GM21723 (cell line): ENCODE measurements around the gene SYNPR.

Source experiments
- ATAC-seq: cut with Tn5 transposase; IDR thresholded peaks from one replicate; pipeline ENCODE4 v1.9.1; 2021; ENCODE audit warnings: mild to moderate bottlenecking, moderate library complexity; ENCODE audit not compliant: unreplicated experiment

SYNPR gene

GRCh38 chr3:63303238-63303637, 25.1 kb downstream of the SYNPR start:
- ATAC-seq: no peak

DNA sequence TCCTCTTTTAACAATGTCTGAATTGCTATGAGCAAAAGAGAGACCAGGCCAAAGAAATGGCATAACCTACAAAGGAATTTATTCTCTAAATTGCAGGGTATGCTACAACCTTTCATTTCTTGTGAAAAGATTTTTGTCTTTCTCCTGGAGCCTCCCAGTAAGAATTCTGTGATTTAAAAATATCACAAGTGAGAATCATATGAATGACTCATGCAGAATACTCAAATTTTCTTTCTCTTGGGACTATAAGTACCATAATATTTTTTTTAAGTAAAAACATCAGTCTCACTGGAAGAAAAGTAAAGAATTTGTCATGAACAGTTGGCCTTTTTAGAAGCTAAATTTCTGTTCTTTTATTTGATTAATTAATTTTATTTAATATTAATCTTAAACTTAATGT, 26.3 kb downstream of the SYNPR start:
- ATAC-seq: no peak

DNA sequence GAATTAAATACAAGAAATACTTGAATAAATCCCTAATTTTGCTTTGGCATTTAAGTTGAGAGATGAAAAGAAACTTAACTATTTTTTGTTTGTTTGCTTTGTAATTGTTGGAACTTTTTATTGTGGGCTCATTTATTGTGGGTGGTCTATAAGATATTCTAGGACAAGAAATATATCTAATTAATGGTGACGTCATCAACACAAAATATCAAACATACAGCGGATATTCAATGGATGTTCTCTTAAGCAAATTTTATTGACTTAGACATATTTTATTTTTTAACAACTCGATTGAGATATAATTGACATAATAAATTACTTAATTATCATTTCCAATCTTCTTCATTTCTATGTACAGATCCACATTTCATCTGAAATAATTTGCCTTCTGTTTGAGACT, 30.0 kb downstream of the SYNPR start:
- ATAC-seq: no peak

- no peak for ATAC-seq
These were observed 31.7 kb downstream of the SYNPR start for GRCh38 chr3:63309768-63310167.

GRCh38 chr3:63323766-63324165, 45.7 kb downstream of the SYNPR start:
- no peak for ATAC-seq

DNA sequence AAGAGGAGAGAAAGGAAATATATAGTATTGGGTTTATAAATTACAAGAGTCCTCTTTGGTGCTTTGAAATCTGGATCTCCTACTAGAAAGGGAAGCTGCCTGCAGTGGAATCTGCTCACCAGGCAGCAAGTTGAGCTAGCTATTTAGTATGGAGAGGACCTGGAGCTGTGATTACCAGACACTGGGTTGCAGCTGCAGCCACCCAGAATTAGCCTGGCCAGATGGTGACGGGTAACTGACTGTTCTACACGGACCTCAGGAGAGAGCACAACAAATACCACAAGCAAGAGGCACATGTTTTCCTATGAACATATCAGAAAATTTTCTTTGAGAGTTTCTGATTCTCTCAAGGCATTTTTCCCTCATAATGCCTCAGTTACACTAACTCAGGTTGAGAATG, 46.5 kb downstream of the SYNPR start:
- no peak for ATAC-seq

- ATAC-seq: no peak
These were observed 47.3 kb downstream of the SYNPR start for GRCh38 chr3:63325386-63325785.

- ATAC-seq: no peak
These were observed 50.3 kb downstream of the SYNPR start for GRCh38 chr3:63328365-63328764.

DNA sequence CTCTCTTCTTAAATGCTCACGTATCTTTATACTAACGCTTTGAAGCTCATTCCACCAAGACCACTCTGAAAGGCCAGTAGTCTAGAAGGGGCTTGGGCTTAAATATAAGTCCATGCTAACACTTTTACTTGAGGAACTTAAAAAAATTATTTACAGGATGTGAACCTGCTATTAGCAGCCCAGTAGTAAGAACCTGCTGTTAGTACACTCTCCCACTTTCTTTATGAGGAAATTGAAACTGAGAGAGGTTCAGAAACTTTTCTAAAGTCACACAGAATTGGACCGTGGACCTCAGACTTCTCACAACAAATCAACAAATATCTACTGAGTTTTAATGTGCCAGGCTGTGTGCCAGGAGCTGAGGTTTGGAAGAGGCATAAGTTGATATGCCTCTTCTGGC, 53.4 kb downstream of the SYNPR start:
- no peak for ATAC-seq

DNA sequence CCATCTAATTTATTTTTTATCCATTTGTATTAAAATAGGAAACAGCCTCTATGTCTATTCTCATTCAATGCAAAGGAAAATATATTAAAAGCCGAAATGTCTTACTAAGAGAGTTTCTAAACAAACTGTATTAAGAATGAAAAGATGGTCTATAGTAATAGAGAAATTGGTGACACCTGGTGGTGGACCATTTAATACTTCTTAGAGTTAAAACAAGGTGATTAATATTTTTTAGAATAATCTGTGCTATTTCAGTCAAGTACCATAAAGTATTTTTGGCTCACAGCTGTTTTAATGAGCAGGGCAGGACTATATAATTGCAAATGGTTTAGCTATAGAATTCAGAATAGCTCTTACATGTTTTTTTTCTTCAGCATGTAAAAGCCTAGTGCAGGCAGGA, 55.7 kb downstream of the SYNPR start:
- ATAC-seq: no peak

GRCh38 chr3:63338351-63338750, 60.2 kb downstream of the SYNPR start:
- ATAC-seq: no peak

DNA sequence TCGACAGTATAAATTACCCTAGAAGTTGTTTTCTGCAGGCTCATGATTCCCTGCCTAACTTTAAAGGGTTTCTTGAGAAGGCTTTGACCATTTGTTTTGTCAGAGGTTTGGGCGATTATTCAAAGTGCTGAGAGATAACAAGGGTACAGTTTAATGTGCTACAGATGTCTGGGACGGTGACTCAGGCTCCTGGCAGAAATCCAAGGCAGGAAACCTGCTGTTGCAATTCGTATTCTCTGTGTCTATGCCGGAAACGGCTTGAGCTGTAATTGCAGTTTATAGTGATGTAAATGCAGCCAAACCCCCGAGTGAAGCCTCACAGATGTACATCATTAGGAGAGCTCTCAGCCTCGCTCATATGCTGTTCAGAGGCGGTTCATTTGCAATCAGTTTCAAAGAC, 65.6 kb downstream of the SYNPR start:
- ATAC-seq: no peak

DNA sequence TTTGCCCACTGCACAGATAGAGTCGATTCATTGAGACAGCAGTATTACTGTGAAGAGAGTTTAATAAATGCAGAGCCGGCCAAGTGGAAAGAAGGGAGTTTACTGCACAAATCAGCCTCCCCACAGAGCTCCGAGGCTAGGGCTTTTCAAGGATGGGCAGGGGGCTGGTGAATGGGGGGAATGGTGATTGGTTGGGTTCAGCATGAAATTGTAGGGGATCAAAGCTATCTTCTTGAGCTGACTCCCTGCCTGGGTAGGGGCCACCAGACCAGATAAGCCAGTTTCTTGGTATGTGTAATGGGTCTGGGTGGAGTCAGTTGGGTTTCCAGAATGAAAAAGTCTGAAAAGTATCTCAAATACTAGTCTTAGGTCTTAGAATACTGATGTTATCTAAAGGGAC, 66.6 kb downstream of the SYNPR start:
- no peak for ATAC-seq

- peak; percentile 67 for ATAC-seq
These were observed 71.8 kb downstream of the SYNPR start for GRCh38 chr3:63349583-63350573.

DNA sequence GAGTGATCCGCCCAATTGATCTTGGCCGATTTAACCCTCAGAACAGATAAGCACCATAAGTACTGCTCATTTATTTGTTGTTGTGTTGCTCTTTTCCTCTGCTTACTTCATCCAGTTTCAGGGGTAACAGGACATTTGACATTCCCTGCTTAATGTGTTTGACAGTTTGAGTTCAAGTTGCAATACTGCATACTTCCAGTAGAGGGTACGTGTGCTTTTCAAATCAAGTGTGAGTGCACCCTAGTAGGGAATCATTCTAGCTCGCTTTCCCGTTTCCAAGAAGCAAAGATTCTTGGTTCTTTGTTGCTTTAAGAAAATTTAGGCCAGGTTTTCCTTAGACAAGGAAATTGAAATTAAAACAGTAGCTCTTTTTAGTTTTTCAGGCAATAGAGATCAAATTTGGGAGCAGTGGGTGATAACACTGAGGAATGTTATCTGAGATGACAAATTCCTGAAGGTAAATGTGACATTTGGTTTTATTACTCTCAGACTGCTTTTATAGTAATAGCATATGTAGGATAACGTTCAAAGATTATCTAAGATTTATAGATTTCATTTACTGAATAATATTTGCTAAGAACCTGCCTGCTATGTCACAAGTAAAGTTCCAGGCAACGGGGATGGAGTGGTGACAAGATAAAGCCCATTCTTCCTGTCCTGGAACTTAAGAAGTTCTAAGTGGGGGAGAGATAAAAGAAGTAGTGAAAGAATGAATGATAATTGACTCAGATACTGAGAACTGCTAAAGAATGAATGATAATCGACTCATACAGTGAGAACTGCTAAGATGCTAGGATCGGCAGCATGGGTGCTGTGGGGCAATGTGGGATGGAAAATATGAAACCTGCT, 73.3 kb downstream of the SYNPR start:
- ATAC-seq: peak; percentile 78

- no peak for ATAC-seq
These were observed 73.8 kb downstream of the SYNPR start for GRCh38 chr3:63352008-63352279.

DNA sequence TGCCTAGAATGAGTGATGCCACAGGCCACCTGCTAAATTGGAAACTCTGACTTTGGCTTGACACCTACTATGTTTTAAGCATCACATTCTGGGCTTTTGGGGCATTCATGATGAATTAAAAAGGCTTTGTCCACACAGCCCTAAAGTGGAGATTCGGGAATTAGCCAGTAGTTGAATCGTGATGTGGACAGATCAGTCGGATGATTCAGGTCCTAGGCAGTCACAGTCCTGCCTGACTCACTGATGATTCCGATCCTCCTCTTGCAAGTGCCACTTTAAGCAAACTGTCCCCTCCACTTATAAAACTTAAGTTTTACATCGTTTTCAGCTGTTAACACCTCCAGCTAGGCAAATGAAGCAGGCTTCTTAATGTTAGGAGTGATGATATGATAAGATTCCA, 75.3 kb downstream of the SYNPR start:
- ATAC-seq: no peak

DNA sequence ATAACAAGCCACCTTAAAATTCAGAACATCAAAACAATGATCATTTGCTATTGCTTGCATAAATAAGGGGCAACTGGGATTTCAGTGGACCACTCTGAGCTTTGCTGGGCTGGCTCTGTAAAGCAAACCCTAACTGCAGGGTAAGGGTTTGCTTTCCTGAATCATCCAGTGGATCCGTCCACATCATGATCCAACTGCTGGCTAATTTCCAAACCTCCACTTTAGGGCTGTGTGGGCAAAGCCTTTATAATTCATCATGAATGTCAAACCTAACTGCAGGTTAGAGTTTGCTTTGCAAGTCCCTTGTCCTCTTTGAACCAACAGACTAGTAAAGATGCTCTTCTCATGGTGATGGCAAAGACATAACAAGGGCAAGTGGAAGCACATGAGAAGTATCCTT, 76.1 kb downstream of the SYNPR start:
- no peak for ATAC-seq

DNA sequence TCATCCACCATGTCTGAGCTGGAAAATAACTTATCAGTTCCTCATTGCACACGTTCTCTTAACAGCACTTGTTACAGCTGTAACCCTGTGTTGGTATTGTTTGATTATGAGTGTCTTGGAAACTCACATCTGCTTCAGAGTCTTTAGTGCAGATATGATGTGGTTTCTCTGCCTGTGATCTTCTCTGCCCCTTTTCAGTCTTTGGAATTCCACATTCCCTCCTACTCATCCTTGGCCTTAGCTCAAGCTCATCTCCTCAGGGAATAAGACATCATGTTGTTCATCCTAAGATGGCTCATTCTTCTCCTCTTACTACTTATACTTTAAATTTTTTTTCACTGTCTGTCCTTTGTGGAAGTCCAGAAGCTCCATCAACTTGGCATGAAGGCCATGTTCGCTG, 77.7 kb downstream of the SYNPR start:
- no peak for ATAC-seq

- ATAC-seq: no peak
These were observed 86.4 kb downstream of the SYNPR start for GRCh38 chr3:63364495-63364894.

GRCh38 chr3:63364910-63365309, 86.8 kb downstream of the SYNPR start:
- ATAC-seq: no peak

DNA sequence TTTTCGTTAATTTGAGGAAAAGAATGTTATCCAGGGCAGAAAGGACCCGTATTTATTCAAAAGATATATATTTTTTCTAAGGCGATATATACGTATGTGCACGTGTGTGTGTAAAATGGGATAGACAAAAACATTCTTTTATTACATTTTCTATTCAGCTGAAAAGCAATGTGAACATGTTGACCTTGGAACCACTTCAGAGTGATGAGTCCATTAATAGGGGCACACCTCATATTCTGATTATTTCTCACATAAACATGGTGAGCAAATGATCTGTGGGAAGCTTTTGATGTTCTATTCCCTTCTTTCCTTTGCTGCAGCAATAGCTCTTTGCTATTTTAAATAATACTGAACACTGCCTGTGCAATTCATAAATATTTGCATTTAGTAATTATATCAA, 87.6 kb downstream of the SYNPR start:
- no peak for ATAC-seq
